ENCODE data around the gene MCCC2.
"Not testable (repeated sequence)": the region's sequence is repeated elsewhere in the genome, so short reads cannot be mapped to it uniquely, and the experiment has no call there.

GRCh38 chr5:71609916-71610315 is 22.8 kb downstream of the MCCC2 start:
- not testable (repeated sequence) for TF ChIP-seq CTCF (conservative IDR thresholded peaks at IDR 0.05; ENCODE audit: low read depth, low read length); EZH2 (IDR thresholded peaks at IDR 0.05; ENCODE audit: low read length, unreplicated experiment); EZH2phosphoT487 (IDR thresholded peaks at IDR 0.05; ENCODE audit: borderline replicate concordance, low read length)
